Naive B cell (primary cell): ENCODE data around the gene ABHD4. TPM values are rescaled to one million over a fixed set of nuclear protein-coding genes. Genes with fewer than 3 reads are reported as not detected.
"Not testable (repeated sequence)": the region's sequence is repeated elsewhere in the genome, so short reads cannot be mapped to it uniquely, and the experiment has no call there.

ENCODE experiments used
- ATAC-seq, 2 donors: fragments of 150-1000 bp; cut with Tn5 transposase; 2 replicates each; pipeline ENCODE4 v1.10.0; 2021; ENCODE audit warnings: low read depth in 2 of 2, mild to moderate bottlenecking in 2 of 2, moderate library complexity in 2 of 2
- DNase-seq: peaks from one replicate; pipeline ENCODE4 v3.0.0; 2022
- H3K27ac Mint-ChIP-seq, 6 donors: one replicate each; pipeline ENCODE4 v1.8.0; 2020 to 2022; ENCODE audit warnings: mild to moderate bottlenecking in 6 of 6, mixed read lengths in 6 of 6, moderate library complexity in 5 of 6, inconsistent platforms in 2 of 6
- H3K27me3 Mint-ChIP-seq, 3 donors: one replicate each; pipeline ENCODE4 v1.8.0; 2021 to 2022; ENCODE audit warnings: mixed read lengths in 3 of 3, mild to moderate bottlenecking in 1 of 3
- H3K36me3 Mint-ChIP-seq, 2 donors: one replicate each; pipeline ENCODE4 v1.8.0; 2020 to 2022; ENCODE audit warnings: mixed read lengths in 2 of 2, inconsistent platforms in 1 of 2, mild to moderate bottlenecking in 1 of 2
- H3K4me1 Mint-ChIP-seq, 3 donors: one replicate each; pipeline ENCODE4 v1.8.0; 2020 to 2022; ENCODE audit warnings: mixed read lengths in 3 of 3, inconsistent platforms in 1 of 3, mild to moderate bottlenecking in 1 of 3, moderate library complexity in 1 of 3
- H3K4me3 Mint-ChIP-seq, 8 donors: one replicate each; pipeline ENCODE4 v1.8.0; 2020 to 2022; ENCODE audit warnings: mild to moderate bottlenecking in 8 of 8, mixed read lengths in 8 of 8, moderate library complexity in 8 of 8, inconsistent platforms in 2 of 8
- H3K9me3 Mint-ChIP-seq, 7 donors: one replicate each; pipeline ENCODE4 v1.8.0; 2020 to 2022; ENCODE audit warnings: mixed read lengths in 7 of 7, mild to moderate bottlenecking in 5 of 7, inconsistent platforms in 2 of 7, moderate library complexity in 1 of 7
- polyA plus RNA-seq, 6 donors: library from polyadenylated mRNA; unstranded; fragments of 300-500 nt; fragmentation: Illumina TruSeq; gene quantifications; one replicate each; pipeline ENCODE4 v1.2.3, GENCODE V29; 2021; ENCODE audit warnings: low read depth in 6 of 6

ABHD4 gene
- polyA plus RNA-seq, 6 donors from 2014 or later: 4.8 to 14.1 (median 9.2) TPM

DNA sequence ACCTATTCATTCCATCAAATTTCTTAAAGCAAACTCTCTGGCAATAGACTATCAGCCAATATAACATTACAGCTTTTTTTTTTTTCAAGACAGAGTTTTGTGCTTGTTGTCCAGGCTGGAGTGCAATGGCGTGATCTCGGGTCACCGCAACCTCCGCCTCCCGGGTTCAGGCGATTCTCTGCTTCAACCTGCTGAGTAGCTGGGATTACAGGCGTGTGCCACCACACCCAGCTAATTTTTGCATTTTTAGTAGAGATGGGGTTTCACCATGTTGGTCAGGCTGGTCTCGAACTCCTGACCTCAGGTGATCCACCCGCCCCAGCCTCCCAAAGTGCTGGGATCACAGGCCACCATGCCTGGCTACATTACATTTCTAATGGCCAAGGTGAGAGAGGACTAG is 31.8 kb upstream of the ABHD4 start:
- not testable (repeated sequence) for H3K27me3 Mint-ChIP-seq, H3K9me3 Mint-ChIP-seq, H3K36me3 Mint-ChIP-seq, ATAC-seq, DNase-seq
- H3K4me1 Mint-ChIP-seq: peaks cover 56 to 90% (median 75%) of the 10 kb centered on the region in 3 donors
- H3K27ac Mint-ChIP-seq: peak overlapping the region; percentile 78 to 96 (median 88)
- H3K4me3 Mint-ChIP-seq: peak overlapping the region in 6 of 8 donors; percentile 50 to 86 (median 68)

- DNase-seq: no peak
- peak overlapping the region; percentile 66 to 96 (median 82) for H3K27ac Mint-ChIP-seq
- H3K36me3 Mint-ChIP-seq: no peaks in the 10 kb centered on the region
- peaks cover 50 to 84% (median 69%) of the 10 kb centered on the region in 3 donors for H3K4me1 Mint-ChIP-seq
- H3K9me3 Mint-ChIP-seq: no peaks in the 10 kb centered on the region
- H3K27me3 Mint-ChIP-seq: no peaks in the 10 kb centered on the region
- ATAC-seq: no peak
- H3K4me3 Mint-ChIP-seq: peak overlapping the region in 4 of 8 donors; percentile 36 to 50 (median 47)
Measured at GRCh38 chr14:22566845-22567244, 31.3 kb upstream of the ABHD4 start.

DNA sequence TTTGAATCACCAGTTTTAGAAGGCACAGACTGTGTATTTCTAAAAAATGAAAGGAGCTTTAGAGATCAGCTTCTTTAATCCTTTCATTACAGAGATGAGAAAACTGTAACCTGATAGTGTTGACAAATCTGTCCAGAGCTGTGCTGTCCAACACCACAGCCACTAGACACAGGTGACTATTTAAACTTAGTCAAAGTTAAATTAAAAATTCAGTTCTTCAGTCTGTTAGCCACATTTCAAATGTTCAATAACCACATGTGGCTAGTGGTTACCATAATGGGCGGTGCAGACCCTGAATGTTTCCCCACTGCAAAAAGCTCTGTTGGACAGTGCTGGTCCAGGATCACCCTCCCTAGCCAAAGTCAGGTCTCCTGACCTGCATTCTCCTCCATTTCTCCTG is 30.7 kb upstream of the ABHD4 start:
- ATAC-seq (no peak), DNase-seq (no peak)
- peak overlapping the region; percentile 66 to 96 (median 86) for H3K27ac Mint-ChIP-seq
- no peaks in the 10 kb centered on the region for H3K36me3 Mint-ChIP-seq
- H3K4me1 Mint-ChIP-seq: peaks cover 48 to 78% (median 63%) of the 10 kb centered on the region in 3 donors
- H3K9me3 Mint-ChIP-seq: no peaks in the 10 kb centered on the region
- H3K4me3 Mint-ChIP-seq: peak overlapping the region in 6 of 8 donors; percentile 29 to 64 (median 47)
- H3K27me3 Mint-ChIP-seq: no peaks in the 10 kb centered on the region

GRCh38 chr14:22569106-22569736 is 28.9 kb upstream of the ABHD4 start:
- H3K27ac Mint-ChIP-seq: peak overlapping the region; percentile 82 to 96 (median 88)
- no peaks in the 10 kb centered on the region for H3K27me3 Mint-ChIP-seq
- no peak for DNase-seq
- H3K4me3 Mint-ChIP-seq: peak overlapping the region; percentile 50 to 90 (median 80)
- H3K9me3 Mint-ChIP-seq: no peaks in the 10 kb centered on the region
- ATAC-seq: no peak
- peaks cover 46 to 63% (median 54%) of the 10 kb centered on the region in 3 donors for H3K4me1 Mint-ChIP-seq
- peaks cover 0 to 10% of the 10 kb centered on the region in 2 donors for H3K36me3 Mint-ChIP-seq

DNA sequence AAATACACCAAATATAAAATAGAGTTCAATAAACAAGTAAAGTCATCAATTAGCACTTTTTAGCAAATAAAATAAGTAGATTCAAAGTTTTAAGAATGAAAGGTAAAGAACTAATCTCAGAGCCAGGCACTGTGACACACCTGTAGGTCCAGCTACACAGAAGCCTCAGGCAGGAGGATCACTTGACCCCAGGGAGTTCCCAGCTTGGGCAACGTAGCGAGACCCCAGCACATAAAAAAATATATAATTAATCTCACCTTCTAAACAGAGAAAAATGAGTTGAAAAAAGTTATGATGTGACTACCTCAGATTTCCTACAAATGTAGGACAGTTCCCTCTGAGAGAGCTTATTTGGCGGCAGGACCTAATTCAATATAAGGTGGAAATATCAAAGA is 28.4 kb upstream of the ABHD4 start:
- H3K27me3 Mint-ChIP-seq: no peaks in the 10 kb centered on the region
- peak; percentile 5 to 16 for ATAC-seq
- H3K4me1 Mint-ChIP-seq: peaks cover 41 to 58% (median 49%) of the 10 kb centered on the region in 3 donors
- H3K36me3 Mint-ChIP-seq: peaks cover 0 to 15% of the 10 kb centered on the region in 2 donors
- H3K9me3 Mint-ChIP-seq: no peaks in the 10 kb centered on the region
- peak overlapping the region; percentile 50 to 90 (median 79) for H3K4me3 Mint-ChIP-seq
- no peak for DNase-seq
- peak overlapping the region; percentile 82 to 96 (median 88) for H3K27ac Mint-ChIP-seq

GRCh38 chr14:22570132-22570949 is 27.8 kb upstream of the ABHD4 start:
- Mint-ChIP-seq H3K4me1 (peaks cover 35 to 52% (median 43%) of the 10 kb centered on the region in 3 donors), H3K27ac (peak overlapping the region; percentile 60 to 96 (median 88)), H3K9me3 (no peaks in the 10 kb centered on the region), H3K4me3 (peak overlapping the region; percentile 50 to 90 (median 79)), H3K36me3 (peaks cover 0 to 16% of the 10 kb centered on the region in 2 donors), H3K27me3 (no peaks in the 10 kb centered on the region)
- ATAC-seq (peak; percentile 87 to 88), DNase-seq (peak; percentile 95)

DNA sequence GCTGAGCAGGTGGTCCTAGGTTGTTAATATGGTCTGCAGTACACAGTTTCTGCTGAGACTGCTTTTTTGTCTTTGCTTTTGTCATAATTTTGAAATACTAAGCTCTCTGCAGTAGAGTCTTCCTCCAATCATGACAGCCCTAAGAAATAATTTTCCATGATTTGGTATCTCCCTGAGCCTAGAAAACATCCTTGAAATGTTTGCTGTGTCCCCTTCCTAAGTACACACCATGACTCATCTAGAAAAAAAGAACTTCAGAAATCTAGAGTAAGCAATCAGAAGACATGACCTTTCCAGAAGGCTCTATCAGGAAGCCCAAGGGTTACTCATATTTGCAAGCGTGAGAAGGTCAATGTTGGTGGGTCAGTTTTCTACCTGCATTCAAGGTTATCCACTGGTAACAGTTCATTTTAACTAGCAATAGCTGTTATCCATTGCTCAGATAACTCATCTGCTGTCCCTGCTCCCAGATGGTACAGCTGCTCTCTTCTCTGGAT is 25.5 kb upstream of the ABHD4 start:
- Mint-ChIP-seq H3K4me1 (peaks cover 20 to 40% (median 23%) of the 10 kb centered on the region in 3 donors), H3K27me3 (no peaks in the 10 kb centered on the region), H3K27ac (peak overlapping the region in 1 of 6 donors; percentile 34), H3K9me3 (no peaks in the 10 kb centered on the region), H3K36me3 (peaks cover 0 to 19% of the 10 kb centered on the region in 2 donors), H3K4me3 (no peak overlapping the region)
- ATAC-seq (no peak), DNase-seq (no peak)

DNA sequence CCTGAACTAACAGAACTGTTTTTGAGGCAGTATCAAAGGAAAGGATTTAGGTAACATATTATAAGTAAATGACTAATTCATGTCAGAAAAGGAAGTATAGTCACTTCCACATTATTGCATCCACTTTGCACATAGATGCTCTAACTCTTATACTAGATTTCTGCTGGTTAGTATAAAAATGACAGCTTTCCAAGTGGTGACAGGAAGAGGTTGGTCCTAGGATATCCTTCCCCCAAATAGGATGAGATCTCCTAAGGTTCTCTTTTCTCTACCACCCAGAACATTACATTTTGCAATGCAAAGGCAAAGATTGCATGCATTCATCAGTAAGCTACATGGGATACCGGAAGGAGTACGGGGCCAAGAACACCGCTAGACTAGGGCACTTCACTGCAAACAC is 24.3 kb upstream of the ABHD4 start:
- no peak for ATAC-seq
- no peaks in the 10 kb centered on the region for H3K9me3 Mint-ChIP-seq
- H3K27ac Mint-ChIP-seq: peak overlapping the region in 1 of 6 donors; percentile 57
- DNase-seq: no peak
- peaks cover 0 to 21% of the 10 kb centered on the region in 2 donors for H3K36me3 Mint-ChIP-seq
- H3K4me3 Mint-ChIP-seq: no peak overlapping the region
- no peaks in the 10 kb centered on the region for H3K27me3 Mint-ChIP-seq
- peaks cover 8 to 32% (median 13%) of the 10 kb centered on the region in 3 donors for H3K4me1 Mint-ChIP-seq

DNA sequence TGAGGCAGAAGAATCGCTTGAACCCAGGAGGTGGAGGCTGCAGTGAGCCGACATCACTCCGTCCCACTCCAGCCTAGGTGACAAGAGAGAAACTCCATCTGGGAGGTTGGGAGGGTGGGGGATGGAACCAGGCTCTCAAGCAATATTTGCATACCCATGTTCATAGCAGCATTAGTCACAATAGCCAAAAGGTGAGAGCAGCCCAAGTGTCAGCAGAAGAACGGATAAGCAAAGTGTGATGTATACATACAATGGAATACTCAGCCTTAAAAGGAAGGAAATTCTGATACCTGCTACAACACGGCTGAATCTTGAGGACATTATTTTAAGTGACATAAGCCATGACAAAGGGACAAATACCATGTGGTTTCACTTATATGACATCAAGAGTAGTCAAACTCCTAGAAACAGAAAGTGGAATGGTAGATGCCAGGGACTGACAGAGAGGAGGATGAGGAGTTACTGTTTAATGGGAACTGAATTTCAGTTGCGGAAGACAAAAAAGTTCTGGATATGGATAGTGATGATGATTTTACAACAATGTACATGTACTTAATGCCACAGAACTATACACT is 20.7 kb upstream of the ABHD4 start:
- peak overlapping the region in 3 of 6 donors; percentile 6 to 52 (median 33) for H3K27ac Mint-ChIP-seq
- peaks cover 6 to 23% (median 18%) of the 10 kb centered on the region in 3 donors for H3K4me1 Mint-ChIP-seq
- DNase-seq (no peak), ATAC-seq (no peak)
- H3K27me3 Mint-ChIP-seq: no peaks in the 10 kb centered on the region
- H3K36me3 Mint-ChIP-seq: peaks cover 0 to 25% of the 10 kb centered on the region in 2 donors
- no peaks in the 10 kb centered on the region for H3K9me3 Mint-ChIP-seq
- no peak overlapping the region for H3K4me3 Mint-ChIP-seq

GRCh38 chr14:22579236-22579635 is 18.9 kb upstream of the ABHD4 start:
- H3K4me3 Mint-ChIP-seq: no peak overlapping the region
- H3K36me3 Mint-ChIP-seq: peaks cover 0 to 15% of the 10 kb centered on the region in 2 donors
- H3K27me3 Mint-ChIP-seq: no peaks in the 10 kb centered on the region
- DNase-seq: no peak
- no peak for ATAC-seq
- no peaks in the 10 kb centered on the region for H3K9me3 Mint-ChIP-seq
- peak overlapping the region in 2 of 6 donors; percentile 6 to 72 for H3K27ac Mint-ChIP-seq
- peaks cover 23 to 36% (median 32%) of the 10 kb centered on the region in 3 donors for H3K4me1 Mint-ChIP-seq

- Mint-ChIP-seq H3K27me3 (no peaks in the 10 kb centered on the region), H3K9me3 (no peaks in the 10 kb centered on the region), H3K36me3 (peaks cover 0 to 9% of the 10 kb centered on the region in 2 donors), H3K27ac (peak overlapping the region in 1 of 6 donors; percentile 83), H3K4me3 (no peak overlapping the region), H3K4me1 (peaks cover 29 to 43% (median 37%) of the 10 kb centered on the region in 3 donors)
- no peak for DNase-seq
- ATAC-seq: no peak
Measured at GRCh38 chr14:22579881-22580280, 18.2 kb upstream of the ABHD4 start.

- Mint-ChIP-seq H3K27me3 (no peaks in the 10 kb centered on the region), H3K4me1 (peaks cover 35 to 48% (median 40%) of the 10 kb centered on the region in 3 donors), H3K36me3 (peaks cover 0 to 9% of the 10 kb centered on the region in 2 donors), H3K4me3 (no peak overlapping the region), H3K9me3 (no peaks in the 10 kb centered on the region), H3K27ac (no peak overlapping the region)
- DNase-seq (no peak), ATAC-seq (no peak)
Measured at GRCh38 chr14:22580625-22581024, 17.5 kb upstream of the ABHD4 start.

- H3K27me3 Mint-ChIP-seq: no peaks in the 10 kb centered on the region
- H3K4me1 Mint-ChIP-seq: peaks cover 52 to 66% (median 55%) of the 10 kb centered on the region in 3 donors
- DNase-seq: no peak
- peak overlapping the region in 4 of 6 donors; percentile 1 to 63 (median 14) for H3K27ac Mint-ChIP-seq
- peaks cover 0 to 4% of the 10 kb centered on the region in 2 donors for H3K36me3 Mint-ChIP-seq
- no peak for ATAC-seq
- no peaks in the 10 kb centered on the region for H3K9me3 Mint-ChIP-seq
- H3K4me3 Mint-ChIP-seq: peak overlapping the region in 1 of 8 donors; percentile 78
Measured at GRCh38 chr14:22583994-22584393, 14.1 kb upstream of the ABHD4 start.
